Measurements from ENCODE around the gene APOL1. TPM values are rescaled to one million over a fixed set of nuclear protein-coding genes. Genes with fewer than 3 reads are reported as not detected.

Gene APOL1
- polyA plus RNA-seq, 2 of the 4 experiments (the other 2 are of a cell fraction), result 2.0 to 6.5 TPM

- ATAC-seq, result no peak
- CTCF ChIA-PET, result interaction anchor here (0.8 to 1.0 kb wide), 2 partner anchors 15 to 66 kb away, joined by 3 read pairs; no protein-coding TSS in a partner anchor
- Histone ChIP-seq H3K4me1 (no peaks in the 10 kb centered on the region), H3K4me3 (no peak overlapping the region), H3K4me2 (no peak overlapping the region), H3K27ac (no peak overlapping the region), H3K9me3 (no peaks in the 10 kb centered on the region)
- no peak for TF ChIP-seq EHF (CRISPR knock-in tag; IDR thresholded peaks at IDR 0.05)
- TF ChIP-seq, protein P1, sequence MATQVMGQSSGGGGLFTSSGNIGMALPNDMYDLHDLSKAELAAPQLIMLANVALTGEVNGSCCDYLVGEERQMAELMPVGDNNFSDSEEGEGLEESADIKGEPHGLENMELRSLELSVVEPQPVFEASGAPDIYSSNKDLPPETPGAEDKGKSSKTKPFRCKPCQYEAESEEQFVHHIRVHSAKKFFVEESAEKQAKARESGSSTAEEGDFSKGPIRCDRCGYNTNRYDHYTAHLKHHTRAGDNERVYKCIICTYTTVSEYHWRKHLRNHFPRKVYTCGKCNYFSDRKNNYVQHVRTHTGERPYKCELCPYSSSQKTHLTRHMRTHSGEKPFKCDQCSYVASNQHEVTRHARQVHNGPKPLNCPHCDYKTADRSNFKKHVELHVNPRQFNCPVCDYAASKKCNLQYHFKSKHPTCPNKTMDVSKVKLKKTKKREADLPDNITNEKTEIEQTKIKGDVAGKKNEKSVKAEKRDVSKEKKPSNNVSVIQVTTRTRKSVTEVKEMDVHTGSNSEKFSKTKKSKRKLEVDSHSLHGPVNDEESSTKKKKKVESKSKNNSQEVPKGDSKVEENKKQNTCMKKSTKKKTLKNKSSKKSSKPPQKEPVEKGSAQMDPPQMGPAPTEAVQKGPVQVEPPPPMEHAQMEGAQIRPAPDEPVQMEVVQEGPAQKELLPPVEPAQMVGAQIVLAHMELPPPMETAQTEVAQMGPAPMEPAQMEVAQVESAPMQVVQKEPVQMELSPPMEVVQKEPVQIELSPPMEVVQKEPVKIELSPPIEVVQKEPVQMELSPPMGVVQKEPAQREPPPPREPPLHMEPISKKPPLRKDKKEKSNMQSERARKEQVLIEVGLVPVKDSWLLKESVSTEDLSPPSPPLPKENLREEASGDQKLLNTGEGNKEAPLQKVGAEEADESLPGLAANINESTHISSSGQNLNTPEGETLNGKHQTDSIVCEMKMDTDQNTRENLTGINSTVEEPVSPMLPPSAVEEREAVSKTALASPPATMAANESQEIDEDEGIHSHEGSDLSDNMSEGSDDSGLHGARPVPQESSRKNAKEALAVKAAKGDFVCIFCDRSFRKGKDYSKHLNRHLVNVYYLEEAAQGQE (IDR thresholded peaks at IDR 0.05), result no peak
- POLR2A ChIA-PET, result no interaction called here
- WGBS (ENCODE audit: missing lambda C conversion rate), result 59% methylated on average over 4 of the region's 4 CpGs
- no peak for FAIRE-seq
- DNase-seq (ENCODE audit: low read depth in 1 of 2, low spot score in 1 of 2), result no peak
These were observed 41.6 kb upstream of the APOL1 start for GRCh38 chr22:36211237-36211861.

DNA sequence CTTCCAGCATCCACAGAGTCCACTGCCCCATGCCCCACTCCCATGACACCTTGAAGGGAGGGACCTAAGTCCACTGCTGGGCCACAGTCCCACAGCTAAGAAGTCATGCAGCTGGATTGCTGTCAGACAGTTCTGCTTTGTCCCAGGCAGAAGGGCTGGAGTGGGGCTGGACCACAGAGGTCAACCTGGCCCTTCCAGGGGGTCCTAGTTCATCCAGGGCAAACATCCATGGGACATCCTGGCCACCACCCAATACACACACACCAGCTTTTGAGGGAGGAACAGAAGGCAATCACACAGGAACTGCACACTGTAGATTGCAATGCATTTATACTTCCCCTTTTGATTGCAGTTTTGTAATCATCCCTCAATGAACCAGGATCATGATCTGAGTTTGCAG, 40.0 kb upstream of the APOL1 start:
- Histone ChIP-seq H3K4me2 (no peak overlapping the region), H3K27ac (no peak overlapping the region), H3K4me1 (no peaks in the 10 kb centered on the region), H3K9me3 (no peaks in the 10 kb centered on the region), H3K4me3 (no peak overlapping the region)
- no peak for DNase-seq (ENCODE audit: low read depth in 1 of 2, low spot score in 1 of 2)
- no peak for TF ChIP-seq FOSL2 (IDR thresholded peaks at IDR 0.05)
- no peak for TF ChIP-seq FOSL2 (CRISPR knock-in tag; IDR thresholded peaks at IDR 0.05)
- TF ChIP-seq TFCP2L1 (CRISPR knock-in tag; IDR thresholded peaks at IDR 0.05), result no peak
- TF ChIP-seq USF2 (IDR thresholded peaks at IDR 0.05), result no peak
- no peak for TF ChIP-seq SREBF2 (IDR thresholded peaks at IDR 0.05)
- no peak for TF ChIP-seq GATA3 (IDR thresholded peaks at IDR 0.05; ENCODE audit: borderline replicate concordance)
- no peak for TF ChIP-seq ZFP36 (IDR thresholded peaks at IDR 0.05; ENCODE audit: borderline replicate concordance, partially characterized antibody)
- TF ChIP-seq CHD2 (IDR thresholded peaks at IDR 0.05; ENCODE audit: low read length, partially characterized antibody), result no peak
- no peak for TF ChIP-seq NR3C1 (IDR thresholded peaks at IDR 0.05)
- TF ChIP-seq ESRRA (IDR thresholded peaks at IDR 0.05; ENCODE audit: borderline replicate concordance, low read length), result no peak
- no peak for TF ChIP-seq CEBPB (IDR thresholded peaks at IDR 0.05)
- ChIA-PET POLR2A (no interaction called here), CTCF (interaction anchor here (0.6 to 1.3 kb wide), 3 partner anchors 10 to 30 kb away, joined by 3 read pairs; no protein-coding TSS in a partner anchor)
- no peak for FAIRE-seq
- no peak for ATAC-seq

GRCh38 chr22:36213586-36213985, 39.3 kb upstream of the APOL1 start:
- 75% methylated on average over 4 of the region's 4 CpGs for WGBS (ENCODE audit: missing lambda C conversion rate)
- Histone ChIP-seq H3K27ac (no peak overlapping the region), H3K4me1 (no peaks in the 10 kb centered on the region), H3K4me3 (no peak overlapping the region), H3K9me3 (no peaks in the 10 kb centered on the region), H3K4me2 (no peak overlapping the region)
- ChIA-PET CTCF (interaction anchor here (1.1 to 1.3 kb wide), 4 partner anchors 9 to 63 kb away, joined by 3 to 4 read pairs (median 4); partner anchors contain the start of gene APOL2), POLR2A (no interaction called here)
- no peak for DNase-seq (ENCODE audit: low read depth in 1 of 2, low spot score in 1 of 2)
- no peak for TF ChIP-seq ZSCAN20 (CRISPR knock-in tag; IDR thresholded peaks at IDR 0.05)
- TF ChIP-seq EP300 (IDR thresholded peaks at IDR 0.05), result no peak
- no peak for TF ChIP-seq HEYL (CRISPR knock-in tag; IDR thresholded peaks at IDR 0.05)
- no peak for TF ChIP-seq ZC3H11A (IDR thresholded peaks at IDR 0.05)
- no peak for TF ChIP-seq CEBPB (IDR thresholded peaks at IDR 0.05)
- TF ChIP-seq, protein P1 (IDR thresholded peaks at IDR 0.05), result no peak
- no peak for TF ChIP-seq CBX8 (IDR thresholded peaks at IDR 0.05)
- TF ChIP-seq HOXA7 (CRISPR knock-in tag; IDR thresholded peaks at IDR 0.05), result no peak
- no peak for TF ChIP-seq BHLHE40 (IDR thresholded peaks at IDR 0.05; ENCODE audit: low read depth, low read length)
- no peak for TF ChIP-seq CHD4 (IDR thresholded peaks at IDR 0.05; ENCODE audit: borderline replicate concordance)
- TF ChIP-seq MAFK (IDR thresholded peaks at IDR 0.05; ENCODE audit: partially characterized antibody), result no peak
- TF ChIP-seq POLR2AphosphoS2 (conservative IDR thresholded peaks at IDR 0.05; ENCODE audit: low read length), result no peak
- no peak for TF ChIP-seq PHF8 (IDR thresholded peaks at IDR 0.05; ENCODE audit: borderline replicate concordance, low read depth)
- FAIRE-seq, result no peak
- no peak for ATAC-seq
